ENCODE data around the gene MRPS14.
"Not testable (repeated sequence)": the region's sequence is repeated elsewhere in the genome, so short reads cannot be mapped to it uniquely, and the experiment has no call there.

Gene MRPS14

GRCh38 chr1:175023043-175023921, at the start of gene MRPS14:
Gene MRPS14 (minus strand): TSS chr1:175023425. CDS start chr1:175023408, 17 bp downstream.
- DNase-seq = peak; percentile 99

- DNase-seq = no peak
Measured at GRCh38 chr1:175072099-175072951, 49.1 kb upstream of the MRPS14 start.

- no peak for DNase-seq
Measured at GRCh38 chr1:175071276-175071943, 48.2 kb upstream of the MRPS14 start.

- DNase-seq = no peak
Measured at GRCh38 chr1:175070818-175071217, 47.6 kb upstream of the MRPS14 start.

- no peak for DNase-seq
Measured at GRCh38 chr1:175067362-175068106, 44.3 kb upstream of the MRPS14 start, which contains the start of gene TNN. Gene TNN (plus strand): TSS chr1:175067833. CDS start chr1:175077419, 9,586 bp downstream.

GRCh38 chr1:175062858-175063257, 39.6 kb upstream of the MRPS14 start:
- no peak for DNase-seq

GRCh38 chr1:175062339-175062738, 39.1 kb upstream of the MRPS14 start:
- no peak for DNase-seq

- no peak for DNase-seq
Measured at GRCh38 chr1:175054736-175055135, 31.5 kb upstream of the MRPS14 start.

- DNase-seq = no peak
Measured at GRCh38 chr1:175050992-175051391, 27.8 kb upstream of the MRPS14 start.

- no peak for DNase-seq
Measured at GRCh38 chr1:175045519-175045918, 22.3 kb upstream of the MRPS14 start.

- no peak for DNase-seq
Measured at GRCh38 chr1:175045097-175045496, 21.9 kb upstream of the MRPS14 start.

GRCh38 chr1:175044591-175044990, 21.4 kb upstream of the MRPS14 start:
- DNase-seq = not testable (repeated sequence)

- no peak for DNase-seq
Measured at GRCh38 chr1:175043824-175044223, 20.6 kb upstream of the MRPS14 start.

GRCh38 chr1:175042650-175043049, 19.4 kb upstream of the MRPS14 start:
- no peak for DNase-seq

- DNase-seq = no peak
Measured at GRCh38 chr1:175040324-175040879, 17.2 kb upstream of the MRPS14 start.

- DNase-seq = no peak
Measured at GRCh38 chr1:175037416-175037815, 14.2 kb upstream of the MRPS14 start.

- DNase-seq = no peak
Measured at GRCh38 chr1:175036476-175036875, 13.3 kb upstream of the MRPS14 start.

- no peak for DNase-seq
Measured at GRCh38 chr1:175035865-175036264, 12.6 kb upstream of the MRPS14 start.

- no peak for DNase-seq
Measured at GRCh38 chr1:175034775-175035174, 11.6 kb upstream of the MRPS14 start.

- DNase-seq = no peak
Measured at GRCh38 chr1:175033953-175034352, 10.7 kb upstream of the MRPS14 start.

GRCh38 chr1:175024773-175025172, 1.5 kb upstream of the MRPS14 start:
- DNase-seq = no peak

GRCh38 chr1:175023922-175024242, 657 bp upstream of the MRPS14 start:
- not testable (repeated sequence) for DNase-seq
